HTERT RPE-1 (cell line): ENCODE measurements around the gene ZNF282.
"Not testable (repeated sequence)": the region's sequence is repeated elsewhere in the genome, so short reads cannot be mapped to it uniquely, and the experiment has no call there.

Experiments
- in situ Hi-C: fragments of 300-500 bp; cut with MboI; formaldehyde crosslinking; loops from 4 replicates; pipeline ENCODE4 v1.14.3; 2020; ENCODE audit warnings: low sequenced_read_pairs

ZNF282 gene

GRCh38 chr7:149223176-149223575 lies 27.8 kb downstream of the ZNF282 start:
- in situ Hi-C loops, result no loop called here

- in situ Hi-C loops, result no loop called here
Measured at GRCh38 chr7:149223761-149224160, 28.4 kb downstream of the ZNF282 start.

GRCh38 chr7:149224352-149224751 lies 29.0 kb downstream of the ZNF282 start:
- in situ Hi-C loops, result no loop called here

GRCh38 chr7:149225106-149225505 lies 29.8 kb downstream of the ZNF282 start:
- in situ Hi-C loops, result no loop called here

- in situ Hi-C loops, result no loop called here
Measured at GRCh38 chr7:149225656-149226055, 30.3 kb downstream of the ZNF282 start.

- in situ Hi-C loops, result not testable (repeated sequence)
Measured at GRCh38 chr7:149226366-149226765, 31.0 kb downstream of the ZNF282 start.

- in situ Hi-C loops, result no loop called here
Measured at GRCh38 chr7:149226840-149227494, 31.6 kb downstream of the ZNF282 start.

- in situ Hi-C loops, result no loop called here
Measured at GRCh38 chr7:149228831-149229471, 33.6 kb downstream of the ZNF282 start.

GRCh38 chr7:149229526-149229925 lies 34.2 kb downstream of the ZNF282 start:
- in situ Hi-C loops, result no loop called here

- in situ Hi-C loops, result no loop called here
Measured at GRCh38 chr7:149232362-149232761, 37.0 kb downstream of the ZNF282 start.

- in situ Hi-C loops, result not testable (repeated sequence)
Measured at GRCh38 chr7:149233655-149234204, 38.4 kb downstream of the ZNF282 start.

- in situ Hi-C loops, result no loop called here
Measured at GRCh38 chr7:149237502-149237901, 42.2 kb downstream of the ZNF282 start.

- in situ Hi-C loops, result no loop called here
Measured at GRCh38 chr7:149238051-149238450, 42.7 kb downstream of the ZNF282 start.

GRCh38 chr7:149239345-149240143 lies 44.2 kb downstream of the ZNF282 start, which contains the start of gene ZNF212:
Gene ZNF212 (plus strand): TSS chr7:149239651. CDS start chr7:149239779, 128 bp downstream.
- in situ Hi-C loops, result no loop called here

GRCh38 chr7:149240637-149241036 lies 45.3 kb downstream of the ZNF282 start:
- in situ Hi-C loops, result no loop called here

- in situ Hi-C loops, result no loop called here
Measured at GRCh38 chr7:149241696-149242095, 46.4 kb downstream of the ZNF282 start.

- in situ Hi-C loops, result no loop called here
Measured at GRCh38 chr7:149245244-149245643, 49.9 kb downstream of the ZNF282 start.

- in situ Hi-C loops, result no loop called here
Measured at GRCh38 chr7:149245744-149246143, 50.4 kb downstream of the ZNF282 start.

- in situ Hi-C loops, result no loop called here
Measured at GRCh38 chr7:149248777-149249176, 53.4 kb downstream of the ZNF282 start.

- in situ Hi-C loops, result not testable (repeated sequence)
Measured at GRCh38 chr7:149250151-149250550, 54.8 kb downstream of the ZNF282 start.

GRCh38 chr7:149251518-149251917 lies 56.2 kb downstream of the ZNF282 start:
- in situ Hi-C loops, result not testable (repeated sequence)
